GM19035 (cell line): ENCODE results near the gene RHOT2.

Experiments
- ATAC-seq: cut with Tn5 transposase; IDR thresholded peaks from one replicate; pipeline ENCODE4 v1.9.1; 2021; ENCODE audit not compliant: unreplicated experiment

Gene RHOT2

GRCh38 chr16:632486-633335 is 35.2 kb upstream of the RHOT2 start:
- no peak for ATAC-seq

GRCh38 chr16:633336-634050 is 34.4 kb upstream of the RHOT2 start:
- no peak for ATAC-seq

GRCh38 chr16:634051-634670 is 33.8 kb upstream of the RHOT2 start:
- ATAC-seq: no peak

- no peak for ATAC-seq
These were observed 32.9 kb upstream of the RHOT2 start for GRCh38 chr16:634996-635395.

- peak; percentile 6 for ATAC-seq
These were observed 32.2 kb upstream of the RHOT2 start for GRCh38 chr16:635573-636205.

GRCh38 chr16:636206-637080 is 31.5 kb upstream of the RHOT2 start, which contains the start of gene METTL26:
METTL26 (minus strand) TSS chr16:636305; CDS start chr16:636290, 15 bp downstream.
- ATAC-seq: peak; percentile 69

GRCh38 chr16:637081-638018 is 30.6 kb upstream of the RHOT2 start:
- ATAC-seq: no peak

- no peak for ATAC-seq
These were observed 29.8 kb upstream of the RHOT2 start for GRCh38 chr16:638034-638543.

GRCh38 chr16:638836-639235 is 29.1 kb upstream of the RHOT2 start:
- ATAC-seq: no peak

- no peak for ATAC-seq
These were observed 27.3 kb upstream of the RHOT2 start for GRCh38 chr16:640614-641013.

GRCh38 chr16:641326-642188 is 26.4 kb upstream of the RHOT2 start, which contains the start of gene MCRIP2:
MCRIP2 (plus strand) TSS chr16:641828; CDS start chr16:641992, 164 bp downstream.
- peak; percentile 61 for ATAC-seq

GRCh38 chr16:642189-643049 is 25.5 kb upstream of the RHOT2 start:
- ATAC-seq: peak; percentile 41

GRCh38 chr16:643050-643368 is 24.9 kb upstream of the RHOT2 start:
- ATAC-seq: no peak

GRCh38 chr16:644556-644955 is 23.4 kb upstream of the RHOT2 start:
- ATAC-seq: no peak

- no peak for ATAC-seq
These were observed 21.9 kb upstream of the RHOT2 start for GRCh38 chr16:645852-646678.

- ATAC-seq: no peak
These were observed 21.2 kb upstream of the RHOT2 start for GRCh38 chr16:646679-647172.
